Astrocyte of the cerebellum (primary cell): Measurements from ENCODE around the gene CUL4A.

Experiments used
- DNase-seq: peaks from one replicate; pipeline ENCODE4 v3.0.0-alpha.2; 2011; ENCODE audit warnings: low read depth
- H3K4me3 ChIP-seq: 2 replicates; pipeline ENCODE4 v1.5.1; 2011; ENCODE audit warnings: mild to moderate bottlenecking, low read depth, low read length, moderate library complexity
- CTCF ChIP-seq: IDR thresholded peaks from 2 replicates; pipeline ENCODE4 v1.5.1; 2012; ENCODE audit warnings: low read length, low read depth, moderate library complexity, mild to moderate bottlenecking; ENCODE audit errors: missing control alignments
- in situ Hi-C: cut with HindIII; loops from 2 replicates; pipeline ENCODE4 v1.10.0; 2017; ENCODE audit warnings: low sequenced_read_pairs

The CUL4A gene

GRCh38 chr13:113272031-113272430 lies 62.6 kb downstream of the CUL4A start:
- H3K4me3 ChIP-seq: no peak overlapping the region
- TF ChIP-seq CTCF: no peak
- in situ Hi-C loops: no loop called here
- no peak for DNase-seq

DNA sequence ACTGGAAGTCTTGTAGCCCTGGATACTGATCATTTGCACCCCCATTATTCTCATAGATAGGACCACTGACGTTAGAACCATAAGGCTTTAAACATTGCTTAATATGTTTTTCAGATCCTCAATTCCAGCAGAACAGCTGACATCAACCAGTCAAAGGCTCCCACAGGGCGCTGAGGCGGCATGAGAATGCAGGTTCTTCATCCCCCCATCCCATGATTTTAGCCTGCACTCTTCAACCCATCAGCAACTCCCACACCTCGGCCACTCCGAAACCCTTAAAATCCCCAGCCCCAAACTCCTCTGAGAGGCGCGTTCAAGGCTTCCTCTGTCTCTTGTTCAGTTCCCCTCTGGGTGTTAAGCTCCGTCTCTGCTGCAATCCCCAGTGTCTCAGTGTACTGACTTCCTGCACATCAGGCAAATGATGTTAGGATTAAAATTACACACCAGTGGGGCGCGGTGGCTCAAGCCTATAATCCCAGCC lies 63.3 kb downstream of the CUL4A start:
- in situ Hi-C loops: no loop called here
- TF ChIP-seq CTCF: no peak

DNA sequence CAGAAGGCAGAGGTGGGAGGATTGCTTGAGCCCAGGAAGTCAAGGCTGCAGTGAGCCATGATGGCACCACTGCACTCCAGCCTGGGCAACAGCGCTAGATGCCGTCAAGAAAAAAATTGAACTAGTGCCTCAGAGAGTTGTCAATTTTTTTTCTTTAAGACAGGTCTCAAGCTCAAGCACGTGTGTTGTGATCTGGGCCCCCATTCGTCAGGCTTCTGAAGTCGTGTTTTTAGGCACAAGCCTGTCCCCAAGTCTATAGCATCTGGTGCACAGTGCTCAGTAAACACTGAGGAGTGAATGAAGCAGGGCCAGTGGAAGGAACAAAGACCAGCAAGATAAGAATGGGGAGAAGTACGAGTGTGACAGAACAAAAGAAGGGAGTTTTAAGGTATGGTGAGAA lies 63.9 kb downstream of the CUL4A start:
- in situ Hi-C loops: no loop called here
- DNase-seq: no peak
- no peak overlapping the region for H3K4me3 ChIP-seq
- TF ChIP-seq CTCF: no peak

More for the DNA sequence above, 63.3 kb downstream of the CUL4A start:
- no peak overlapping the region for H3K4me3 ChIP-seq
- no peak for DNase-seq

- no peak overlapping the region for H3K4me3 ChIP-seq
- in situ Hi-C loops: no loop called here
- DNase-seq: no peak
- TF ChIP-seq CTCF: no peak
These were observed 64.6 kb downstream of the CUL4A start for GRCh38 chr13:113273851-113274590.

DNA sequence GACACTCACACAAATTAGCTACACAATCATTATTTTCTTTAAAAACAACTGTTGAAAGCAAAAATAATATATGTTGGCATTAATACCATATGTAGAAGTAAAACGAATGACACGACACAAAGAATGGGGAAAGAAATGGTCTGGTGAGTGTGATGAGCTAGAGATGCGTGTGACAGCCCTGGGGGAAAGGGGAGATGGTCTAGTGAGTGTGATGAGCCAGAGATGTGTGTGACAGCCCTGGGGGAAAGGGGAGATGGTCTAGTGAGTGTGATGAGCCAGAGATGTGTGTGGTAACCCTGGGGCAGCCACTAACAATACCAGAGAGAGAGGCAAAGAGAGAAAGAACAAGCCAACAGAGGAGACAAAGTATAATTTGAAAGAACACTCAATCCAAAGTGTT lies 65.3 kb downstream of the CUL4A start:
- H3K4me3 ChIP-seq: no peak overlapping the region
- TF ChIP-seq CTCF: no peak
- in situ Hi-C loops: no loop called here
- no peak for DNase-seq

- DNase-seq: peak; percentile 40
- in situ Hi-C loops: no loop called here
- peak; percentile 71 for TF ChIP-seq CTCF
- no peak overlapping the region for H3K4me3 ChIP-seq
These were observed 66.0 kb downstream of the CUL4A start for GRCh38 chr13:113275387-113275786.
